Mesendoderm (in vitro differentiated cells): ENCODE measurements around the gene EEIG1.

Experiments
- DNase-seq: peaks from one replicate; pipeline ENCODE4 v3.0.0; 2013
- H2AK5ac ChIP-seq: 2 replicates; pipeline ENCODE4 v1.6.1; 2013; ENCODE audit warnings: low read length, inconsistent platforms
- H2BK120ac ChIP-seq: 2 replicates; pipeline ENCODE4 v1.6.1; 2013; ENCODE audit warnings: low read depth, mild to moderate bottlenecking, low read length, moderate library complexity, mixed read lengths
- H2BK15ac ChIP-seq: replicated peaks from 2 replicates; pipeline ENCODE4 v1.6.1; 2013; ENCODE audit warnings: low read depth, mild to moderate bottlenecking, moderate library complexity
- H2BK5ac ChIP-seq: 2 replicates; pipeline ENCODE4 v1.6.1; 2013; ENCODE audit warnings: low read length, inconsistent platforms
- H3K18ac ChIP-seq: 2 replicates; pipeline ENCODE4 v1.6.1; 2013; ENCODE audit warnings: mild to moderate bottlenecking, low read length, mixed read lengths
- H3K23ac ChIP-seq: one replicate; pipeline ENCODE4 v1.6.1; 2013; ENCODE audit warnings: low read length
- H3K27ac ChIP-seq: 2 replicates; pipeline ENCODE4 v1.5.1; 2013; ENCODE audit warnings: low read depth, mild to moderate bottlenecking, inconsistent platforms, low read length, moderate library complexity
- H3K27me3 ChIP-seq: 2 replicates; pipeline ENCODE4 v1.6.1; 2013; ENCODE audit warnings: low read length, control low read depth, mild to moderate bottlenecking, inconsistent platforms; ENCODE audit not compliant: insufficient read depth, poor library complexity
- H3K36me3 ChIP-seq: 2 replicates; pipeline ENCODE4 v1.6.1; 2013; ENCODE audit warnings: low read length, inconsistent platforms; ENCODE audit not compliant: control insufficient read depth, insufficient read depth
- H3K4ac ChIP-seq: one replicate; pipeline ENCODE4 v1.6.1; 2013; ENCODE audit warnings: low read depth, mild to moderate bottlenecking, low read length, moderate library complexity
- H3K4me1 ChIP-seq: 2 replicates; pipeline ENCODE4 v1.6.1; 2013; ENCODE audit warnings: low read depth, low read length, inconsistent platforms; ENCODE audit not compliant: control insufficient read depth
- H3K4me2 ChIP-seq: 2 replicates; pipeline ENCODE4 v1.6.1; 2013; ENCODE audit warnings: low read length
- H3K4me3 ChIP-seq: 2 replicates; pipeline ENCODE4 v1.5.1; 2013; ENCODE audit warnings: mild to moderate bottlenecking, low read length
- H3K56ac ChIP-seq: one replicate; pipeline ENCODE4 v1.6.1; 2013; ENCODE audit warnings: low read length
- H3K79me1 ChIP-seq: 2 replicates; pipeline ENCODE4 v1.6.1; 2013; ENCODE audit warnings: low read length, inconsistent platforms
- H3K79me2 ChIP-seq: 2 replicates; pipeline ENCODE4 v1.6.1; 2013; ENCODE audit warnings: mild to moderate bottlenecking, low read length; ENCODE audit not compliant: control insufficient read depth, insufficient read depth
- H3K9ac ChIP-seq: 2 replicates; pipeline ENCODE4 v1.6.1; 2013; ENCODE audit warnings: low read length, inconsistent platforms
- H4K5ac ChIP-seq: one replicate; pipeline ENCODE4 v1.6.1; 2013; ENCODE audit warnings: low read length
- H4K8ac ChIP-seq: one replicate; pipeline ENCODE4 v1.6.1; 2013; ENCODE audit warnings: low read depth, mild to moderate bottlenecking, control low read depth, low read length, moderate library complexity
- WGBS: extraction: QIAGEN DNeasy Blood & Tissue Kit; methylation state at CpG from one replicate; pipeline ENCODE4 v1.1.7; 2013; ENCODE audit warnings: low lambda C conversion rate, missing lambda C conversion rate; ENCODE audit not compliant: insufficient coverage; ENCODE audit errors: extremely low coverage; 5-methylcytosine and 5-hydroxymethylcytosine counted together

The EEIG1 gene

DNA sequence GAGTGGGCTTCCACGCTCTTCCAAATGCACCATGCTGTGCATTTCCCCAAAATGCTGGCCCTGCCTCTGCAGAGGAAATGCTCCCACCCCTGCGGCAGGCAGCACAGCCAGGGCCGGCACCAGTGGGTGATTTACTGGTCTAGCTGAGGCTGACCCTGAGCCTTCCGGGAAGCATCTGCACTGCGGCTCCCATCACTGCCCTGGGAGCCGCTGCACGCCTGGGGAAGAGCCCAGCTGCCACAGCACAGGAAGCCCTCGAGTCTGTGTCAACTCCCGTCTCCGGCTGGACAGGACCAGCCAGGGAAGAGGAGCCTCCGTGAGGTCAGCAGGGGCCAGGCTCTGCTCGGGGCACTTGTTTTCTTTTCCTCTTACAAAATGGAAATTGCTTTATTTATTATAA lies 25.1 kb upstream of the EEIG1 start:
- no peak overlapping the region for H3K18ac ChIP-seq
- no CpG with 5 or more reads among the region's 12 CpGs for WGBS
- H3K9ac ChIP-seq, result no peak overlapping the region
- H3K79me2 ChIP-seq, result no peaks in the 10 kb centered on the region
- H3K4me1 ChIP-seq, result no peaks in the 10 kb centered on the region
- H3K4me3 ChIP-seq, result no peak overlapping the region
- no peak overlapping the region for H2BK120ac ChIP-seq
- H3K27ac ChIP-seq, result no peak overlapping the region
- no peak overlapping the region for H3K4ac ChIP-seq
- no peak overlapping the region for H3K56ac ChIP-seq
- no peak overlapping the region for H4K5ac ChIP-seq
- H3K79me1 ChIP-seq, result no peaks in the 10 kb centered on the region
- H3K4me2 ChIP-seq, result no peak overlapping the region
- no peak overlapping the region for H2BK15ac ChIP-seq
- no peak for DNase-seq
- H2BK5ac ChIP-seq, result no peak overlapping the region
- H3K27me3 ChIP-seq, result no peaks in the 10 kb centered on the region
- no peak overlapping the region for H3K23ac ChIP-seq
- H4K8ac ChIP-seq, result no peak overlapping the region
- no peaks in the 10 kb centered on the region for H3K36me3 ChIP-seq
- H2AK5ac ChIP-seq, result no peak overlapping the region

- no peak overlapping the region for H2AK5ac ChIP-seq
- no peak overlapping the region for H3K9ac ChIP-seq
- H3K4ac ChIP-seq, result no peak overlapping the region
- no peaks in the 10 kb centered on the region for H3K79me1 ChIP-seq
- no peaks in the 10 kb centered on the region for H3K36me3 ChIP-seq
- no peak overlapping the region for H3K27ac ChIP-seq
- no peak overlapping the region for H3K18ac ChIP-seq
- H2BK15ac ChIP-seq, result no peak overlapping the region
- H2BK5ac ChIP-seq, result no peak overlapping the region
- no peak overlapping the region for H2BK120ac ChIP-seq
- H4K8ac ChIP-seq, result no peak overlapping the region
- H3K56ac ChIP-seq, result no peak overlapping the region
- no peaks in the 10 kb centered on the region for H3K27me3 ChIP-seq
- DNase-seq, result no peak
- no CpG with 5 or more reads among the region's 11 CpGs for WGBS
- H3K4me3 ChIP-seq, result no peak overlapping the region
- H3K79me2 ChIP-seq, result no peaks in the 10 kb centered on the region
- no peak overlapping the region for H4K5ac ChIP-seq
- H3K4me1 ChIP-seq, result no peaks in the 10 kb centered on the region
- no peak overlapping the region for H3K4me2 ChIP-seq
- H3K23ac ChIP-seq, result no peak overlapping the region
Measured at GRCh38 chr9:128003966-128004604, 23.3 kb upstream of the EEIG1 start.

DNA sequence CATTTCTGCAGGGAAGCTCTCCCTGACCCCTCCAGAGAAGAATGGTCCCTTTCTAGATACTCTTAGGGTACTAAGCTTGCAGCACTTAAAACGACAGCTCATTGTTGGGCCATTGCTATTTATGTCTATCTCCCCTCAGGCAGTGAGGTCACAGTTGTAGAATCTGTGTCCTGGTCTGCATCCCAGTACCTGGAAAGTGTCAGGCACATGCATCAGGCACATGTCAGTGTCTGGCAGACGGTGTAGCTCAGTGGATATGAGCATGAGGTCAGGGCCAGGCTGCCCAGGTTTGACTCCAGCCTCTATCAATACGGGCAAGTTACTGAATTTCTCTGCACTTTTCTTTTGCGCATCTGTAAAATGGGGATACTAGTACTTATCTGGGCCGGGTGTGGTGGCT lies 22.2 kb upstream of the EEIG1 start:
- H4K5ac ChIP-seq, result no peak overlapping the region
- H2BK15ac ChIP-seq, result no peak overlapping the region
- H3K9ac ChIP-seq, result no peak overlapping the region
- no peak overlapping the region for H2BK120ac ChIP-seq
- H3K36me3 ChIP-seq, result no peaks in the 10 kb centered on the region
- H3K4me3 ChIP-seq, result no peak overlapping the region
- no CpG with 5 or more reads among the region's 5 CpGs for WGBS
- no peak for DNase-seq
- H3K4me1 ChIP-seq, result no peaks in the 10 kb centered on the region
- no peak overlapping the region for H3K56ac ChIP-seq
- no peak overlapping the region for H4K8ac ChIP-seq
- no peaks in the 10 kb centered on the region for H3K79me1 ChIP-seq
- H3K27me3 ChIP-seq, result no peaks in the 10 kb centered on the region
- no peak overlapping the region for H3K18ac ChIP-seq
- H2AK5ac ChIP-seq, result no peak overlapping the region
- no peak overlapping the region for H3K4me2 ChIP-seq
- H3K27ac ChIP-seq, result no peak overlapping the region
- H2BK5ac ChIP-seq, result no peak overlapping the region
- no peak overlapping the region for H3K4ac ChIP-seq
- H3K23ac ChIP-seq, result no peak overlapping the region
- no peaks in the 10 kb centered on the region for H3K79me2 ChIP-seq

- no peak overlapping the region for H3K23ac ChIP-seq
- WGBS, result no CpG with 5 or more reads among the region's 18 CpGs
- no peak overlapping the region for H3K4me2 ChIP-seq
- no peak overlapping the region for H3K4ac ChIP-seq
- H3K36me3 ChIP-seq, result no peaks in the 10 kb centered on the region
- H2BK120ac ChIP-seq, result no peak overlapping the region
- DNase-seq, result peak; percentile 95
- no peak overlapping the region for H3K18ac ChIP-seq
- H4K5ac ChIP-seq, result no peak overlapping the region
- H3K79me2 ChIP-seq, result no peaks in the 10 kb centered on the region
- H3K9ac ChIP-seq, result no peak overlapping the region
- no peak overlapping the region for H4K8ac ChIP-seq
- no peaks in the 10 kb centered on the region for H3K4me1 ChIP-seq
- no peak overlapping the region for H3K4me3 ChIP-seq
- peak overlapping the region; percentile 42 for H3K27ac ChIP-seq
- no peak overlapping the region for H2BK5ac ChIP-seq
- H2AK5ac ChIP-seq, result no peak overlapping the region
- H3K56ac ChIP-seq, result no peak overlapping the region
- H2BK15ac ChIP-seq, result no peak overlapping the region
- no peaks in the 10 kb centered on the region for H3K27me3 ChIP-seq
- H3K79me1 ChIP-seq, result no peaks in the 10 kb centered on the region
Measured at GRCh38 chr9:128001779-128002298, 21.1 kb upstream of the EEIG1 start.

GRCh38 chr9:128001151-128001778 lies 20.5 kb upstream of the EEIG1 start:
- 100% methylated on average over 2 of the region's 10 CpGs for WGBS
- peak overlapping the region; percentile 42 for H3K27ac ChIP-seq

More at GRCh38 chr9:128001151-128001778, 20.5 kb upstream of the EEIG1 start:
- Histone ChIP-seq H3K4me2 (no peak overlapping the region), H3K23ac (no peak overlapping the region), H2BK120ac (no peak overlapping the region), H3K79me1 (no peaks in the 10 kb centered on the region), H3K4ac (no peak overlapping the region), H3K79me2 (no peaks in the 10 kb centered on the region), H4K5ac (no peak overlapping the region), H3K27me3 (no peaks in the 10 kb centered on the region), H4K8ac (no peak overlapping the region), H3K36me3 (no peaks in the 10 kb centered on the region), H3K9ac (peak overlapping the region; percentile 20), H2BK5ac (no peak overlapping the region), H2AK5ac (no peak overlapping the region), H3K56ac (peak overlapping the region; percentile 45), H3K4me3 (no peak overlapping the region), H3K4me1 (no peaks in the 10 kb centered on the region), H3K18ac (no peak overlapping the region), H2BK15ac (no peak overlapping the region)
- DNase-seq, result no peak
